CD14-positive monocyte (primary cell): ENCODE data around the gene CTNNA2. TPM values are rescaled to one million over a fixed set of nuclear protein-coding genes. Genes with fewer than 3 reads are reported as not detected.

Source experiments
- DNase-seq, 3 donors: peaks; one replicate each; pipeline ENCODE4 v3.0.0-alpha.2; 2011 to 2022
- H2AFZ ChIP-seq: 2 replicates; pipeline ENCODE4 v1.6.0; 2012; ENCODE audit warnings: mild to moderate bottlenecking, low read depth, low read length, inconsistent platforms; ENCODE audit not compliant: insufficient read depth, poor library complexity, severe bottlenecking
- H3K27ac ChIP-seq, 2 donors: 1 replicate in 1 of 2; 2 replicates in 1 of 2; pipeline ENCODE4 v1.5.1; 2012 to 2013; ENCODE audit warnings: low read length in 2 of 2, control low read depth in 1 of 2, inconsistent platforms in 1 of 2, low read depth in 1 of 2, mild to moderate bottlenecking in 1 of 2
- H3K27me3 ChIP-seq, 2 donors: one replicate each; pipeline versions ENCODE4 v1.6.0 to v1.6.1; 2011 to 2013; ENCODE audit warnings: low read length in 2 of 2; ENCODE audit not compliant: control insufficient read depth in 2 of 2, insufficient read depth in 2 of 2
- H3K36me3 ChIP-seq, 2 donors: replicated peaks in 1 of 2; 1 replicate in 1 of 2; 2 replicates in 1 of 2; pipeline versions ENCODE4 v1.5.1 to v1.6.1; 2012 to 2013; ENCODE audit warnings: low read length in 2 of 2, control low read depth in 1 of 2, inconsistent platforms in 1 of 2, mild to moderate bottlenecking in 1 of 2; ENCODE audit not compliant: insufficient read depth in 2 of 2, control insufficient read depth in 1 of 2
- H3K4me1 ChIP-seq, 2 donors: 1 replicate in 1 of 2; 2 replicates in 1 of 2; pipeline versions ENCODE4 v1.5.1 to v1.6.1; 2012 to 2013; ENCODE audit warnings: low read length in 2 of 2, control low read depth in 1 of 2, inconsistent platforms in 1 of 2, mild to moderate bottlenecking in 1 of 2, moderate library complexity in 1 of 2; ENCODE audit not compliant: insufficient read depth in 2 of 2, control insufficient read depth in 1 of 2
- H3K4me2 ChIP-seq: replicated peaks from 2 replicates; pipeline ENCODE3; 2012; ENCODE audit warnings: low read length, moderate library complexity, mild to moderate bottlenecking; ENCODE audit not compliant: poor library complexity, severe bottlenecking; ENCODE audit errors: extremely low read depth
- H3K4me3 ChIP-seq, 3 experiments: fragments of 200-600 bp in 1 of 3; sonication (generic) in 1 of 3; replicated peaks in 1 of 3; 1 replicate in 2 of 3; 2 replicates in 1 of 3; pipeline ENCODE4 v1.5.1; 2011 to 2013; ENCODE audit warnings: low read length in 3 of 3, mild to moderate bottlenecking in 3 of 3, control low read depth in 2 of 3, low read depth in 2 of 3, inconsistent platforms in 1 of 3, moderate library complexity in 1 of 3
- H3K79me2 ChIP-seq: 2 replicates; pipeline ENCODE4 v1.6.0; 2012; ENCODE audit warnings: mild to moderate bottlenecking, control low read depth, inconsistent platforms, low read length, moderate library complexity; ENCODE audit not compliant: insufficient read depth
- H3K9ac ChIP-seq: 2 replicates; pipeline ENCODE4 v1.6.0; 2017; ENCODE audit warnings: low read length, mild to moderate bottlenecking; ENCODE audit not compliant: insufficient read depth, poor library complexity, severe bottlenecking
- H3K9me3 ChIP-seq, 2 donors: replicated peaks in 1 of 2; 1 replicate in 1 of 2; 2 replicates in 1 of 2; pipeline versions ENCODE4 v1.5.1 to v1.6.1; 2012 to 2013; ENCODE audit warnings: low read length in 2 of 2, control low read depth in 1 of 2; ENCODE audit not compliant: control insufficient read depth in 1 of 2, insufficient read depth in 1 of 2
- H4K20me1 ChIP-seq: 2 replicates; pipeline ENCODE4 v1.6.0; 2012; ENCODE audit warnings: mild to moderate bottlenecking, low read length, control low read depth, moderate library complexity; ENCODE audit not compliant: insufficient read depth
- H3K27ac Mint-ChIP-seq, 7 donors: one replicate each; pipeline ENCODE4 v1.8.0; 2020; ENCODE audit warnings: mild to moderate bottlenecking in 7 of 7, mixed read lengths in 7 of 7, moderate library complexity in 6 of 7, inconsistent platforms in 2 of 7
- H3K27me3 Mint-ChIP-seq, 3 donors: one replicate each; pipeline ENCODE4 v1.8.0; 2021 to 2022; ENCODE audit warnings: low read depth in 3 of 3, mild to moderate bottlenecking in 3 of 3, mixed read lengths in 3 of 3, moderate library complexity in 3 of 3, inconsistent platforms in 1 of 3
- H3K36me3 Mint-ChIP-seq, 2 donors: one replicate each; pipeline ENCODE4 v1.8.0; 2020; ENCODE audit warnings: mixed read lengths in 2 of 2, inconsistent platforms in 1 of 2, mild to moderate bottlenecking in 1 of 2
- H3K4me1 Mint-ChIP-seq: one replicate; pipeline ENCODE4 v1.8.0; 2020; ENCODE audit warnings: mild to moderate bottlenecking, mixed read lengths
- H3K4me3 Mint-ChIP-seq, 2 donors: one replicate each; pipeline ENCODE4 v1.8.0; 2020; ENCODE audit warnings: mild to moderate bottlenecking in 2 of 2, mixed read lengths in 2 of 2, moderate library complexity in 1 of 2
- H3K9me3 Mint-ChIP-seq, 7 donors: one replicate each; pipeline ENCODE4 v1.8.0; 2020 to 2022; ENCODE audit warnings: mixed read lengths in 7 of 7, mild to moderate bottlenecking in 6 of 7, moderate library complexity in 6 of 7, inconsistent platforms in 2 of 7
- WGBS: methylation state at CpG from one replicate; pipeline ENCODE4 v1.1.5; 2013; ENCODE audit warnings: missing lambda C conversion rate; ENCODE audit not compliant: insufficient coverage; 5-methylcytosine and 5-hydroxymethylcytosine counted together
- intact Hi-C, 2 donors: fragments of 100-400 bp; cut with micrococcal nuclease; formaldehyde crosslinking; loops; one replicate each; pipeline versions ENCODE4 v1.15.0 to v1.15.1; 2023
- polyA plus RNA-seq, 3 donors: library from polyadenylated mRNA; depleted of rRNA in 1 of 3; unstranded in 2 of 3; stranded (reverse) in 1 of 3; fragments of 300-500 nt in 2 of 3; fragments of >200 nt in 1 of 3; fragmentation: Illumina TruSeq in 2 of 3; gene quantifications; 1 replicate in 2 of 3; 2 replicates in 1 of 3; pipeline ENCODE4 v1.2.3, GENCODE V29; 2012 to 2021
- TF ChIP-seq, protein P1 (sequence below): fragments of 200-600 bp; IDR thresholded peaks from one replicate; pipeline ENCODE4 v1.8.0; 2022; ENCODE audit warnings: antibody characterized with exemption, mild to moderate bottlenecking

Gene CTNNA2
- polyA plus RNA-seq, 3 donors, result not detected

DNA sequence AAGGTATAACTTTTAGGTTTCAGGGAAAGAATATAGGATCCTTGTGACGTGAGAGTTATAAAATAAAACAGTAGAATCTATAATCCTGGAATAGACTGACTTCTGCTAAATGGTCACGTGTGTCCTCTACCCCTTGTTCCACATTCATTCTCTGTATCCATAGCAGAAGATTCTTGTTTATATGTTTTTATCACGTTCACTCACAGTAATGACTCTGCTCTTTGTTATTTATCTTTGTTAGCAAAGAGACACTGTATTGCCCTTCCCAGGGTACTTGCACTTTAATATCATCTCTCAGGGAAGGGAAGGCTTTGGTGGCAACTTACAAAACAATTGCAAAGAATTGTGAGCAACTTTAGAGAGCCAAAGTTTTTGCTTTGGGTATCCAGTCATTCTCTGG lies 997.9 kb downstream of the CTNNA2 start:
- H3K36me3 Mint-ChIP-seq, result no peaks in the 10 kb centered on the region
- Histone ChIP-seq H3K4me1 (no peaks in the 10 kb centered on the region), H3K9ac (no peak overlapping the region), H3K27me3 (no peaks in the 10 kb centered on the region), H2AFZ (no peak overlapping the region), H3K36me3 (no peaks in the 10 kb centered on the region), H3K27ac (no peak overlapping the region), H3K4me2 (no peak overlapping the region), H3K79me2 (no peaks in the 10 kb centered on the region), H4K20me1 (no peaks in the 10 kb centered on the region), H3K4me3 (no peak overlapping the region), H3K9me3 (peaks cover 0 to 7% of the 10 kb centered on the region in 2 donors)
- DNase-seq, result no peak
- H3K27ac Mint-ChIP-seq, result no peak overlapping the region
- TF ChIP-seq, protein P1, sequence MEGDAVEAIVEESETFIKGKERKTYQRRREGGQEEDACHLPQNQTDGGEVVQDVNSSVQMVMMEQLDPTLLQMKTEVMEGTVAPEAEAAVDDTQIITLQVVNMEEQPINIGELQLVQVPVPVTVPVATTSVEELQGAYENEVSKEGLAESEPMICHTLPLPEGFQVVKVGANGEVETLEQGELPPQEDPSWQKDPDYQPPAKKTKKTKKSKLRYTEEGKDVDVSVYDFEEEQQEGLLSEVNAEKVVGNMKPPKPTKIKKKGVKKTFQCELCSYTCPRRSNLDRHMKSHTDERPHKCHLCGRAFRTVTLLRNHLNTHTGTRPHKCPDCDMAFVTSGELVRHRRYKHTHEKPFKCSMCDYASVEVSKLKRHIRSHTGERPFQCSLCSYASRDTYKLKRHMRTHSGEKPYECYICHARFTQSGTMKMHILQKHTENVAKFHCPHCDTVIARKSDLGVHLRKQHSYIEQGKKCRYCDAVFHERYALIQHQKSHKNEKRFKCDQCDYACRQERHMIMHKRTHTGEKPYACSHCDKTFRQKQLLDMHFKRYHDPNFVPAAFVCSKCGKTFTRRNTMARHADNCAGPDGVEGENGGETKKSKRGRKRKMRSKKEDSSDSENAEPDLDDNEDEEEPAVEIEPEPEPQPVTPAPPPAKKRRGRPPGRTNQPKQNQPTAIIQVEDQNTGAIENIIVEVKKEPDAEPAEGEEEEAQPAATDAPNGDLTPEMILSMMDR, result no peak
- peaks cover 0 to 15% (median 1%) of the 10 kb centered on the region in 7 donors for H3K9me3 Mint-ChIP-seq
- intact Hi-C loops, result no loop called here
- H3K4me3 Mint-ChIP-seq, result no peak overlapping the region
- no CpG with 5 or more reads among the region's 3 CpGs for WGBS
- no peaks in the 10 kb centered on the region for H3K27me3 Mint-ChIP-seq
- H3K4me1 Mint-ChIP-seq, result no peaks in the 10 kb centered on the region

GRCh38 chr2:80515964-80516363 lies 1003.1 kb downstream of the CTNNA2 start:
- Histone ChIP-seq H3K9ac (no peak overlapping the region), H3K4me2 (no peak overlapping the region), H3K27ac (no peak overlapping the region), H3K36me3 (no peaks in the 10 kb centered on the region), H2AFZ (no peak overlapping the region), H3K27me3 (no peaks in the 10 kb centered on the region), H3K4me3 (no peak overlapping the region), H4K20me1 (no peaks in the 10 kb centered on the region), H3K79me2 (no peaks in the 10 kb centered on the region), H3K9me3 (peaks cover 0 to 7% of the 10 kb centered on the region in 2 donors), H3K4me1 (no peaks in the 10 kb centered on the region)
- H3K4me3 Mint-ChIP-seq, result no peak overlapping the region
- H3K27ac Mint-ChIP-seq, result no peak overlapping the region
- WGBS, result 93% methylated on average over 2 of the region's 3 CpGs
- DNase-seq, result no peak
- TF ChIP-seq, protein P1, result no peak
- H3K4me1 Mint-ChIP-seq, result no peaks in the 10 kb centered on the region
- H3K27me3 Mint-ChIP-seq, result no peaks in the 10 kb centered on the region
- H3K9me3 Mint-ChIP-seq, result peaks cover 0 to 11% (median 1%) of the 10 kb centered on the region in 7 donors
- H3K36me3 Mint-ChIP-seq, result no peaks in the 10 kb centered on the region
- intact Hi-C loops, result no loop called here
